GM18868 (cell line): ENCODE data around the gene WWC1.
A peak's percentile ranks its signal among the peaks of the same experiment; 100 is the strongest.

Experiments
- ATAC-seq: cut with Tn5 transposase; IDR thresholded peaks from one replicate; pipeline ENCODE4 v1.9.1; 2021; ENCODE audit warnings: mild to moderate bottlenecking, moderate library complexity; ENCODE audit not compliant: unreplicated experiment

WWC1 gene

DNA sequence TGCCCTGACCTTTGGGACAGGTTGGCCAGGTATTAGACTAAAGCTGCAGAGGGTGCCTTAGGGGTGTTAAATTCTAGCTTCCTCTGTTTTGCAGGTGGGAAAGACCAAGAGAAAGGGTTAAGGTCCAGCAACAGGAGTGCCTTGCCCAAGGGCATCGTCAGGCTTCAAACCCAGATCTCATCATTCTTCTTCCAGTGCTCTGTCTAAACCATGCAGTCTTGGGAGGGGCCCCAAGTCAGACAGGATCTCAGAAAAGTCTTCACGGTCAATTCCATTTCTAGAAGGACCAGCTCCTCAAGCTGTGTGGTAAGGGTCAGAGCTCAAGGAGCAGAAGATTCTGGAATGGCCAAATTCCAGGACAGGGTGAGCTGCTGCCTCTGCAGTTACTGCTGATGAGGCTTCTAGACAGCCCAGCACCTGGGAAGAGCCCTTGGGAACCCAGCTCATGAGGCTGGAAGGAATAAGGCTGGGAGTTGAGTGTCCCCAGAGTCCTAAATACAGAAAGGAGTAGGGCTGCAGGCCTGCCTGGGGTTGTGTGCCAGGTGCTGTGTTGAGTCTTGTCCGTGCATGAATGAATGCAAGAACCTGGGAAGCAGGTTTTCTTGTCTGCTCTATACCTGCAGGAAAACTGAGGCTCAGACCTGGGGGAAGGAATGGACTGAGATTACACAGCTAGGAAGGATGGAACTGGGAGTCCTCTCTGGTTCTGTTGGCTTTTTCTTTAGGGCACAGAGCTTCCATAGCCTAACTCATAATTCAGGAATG lies 69.3 kb downstream of the WWC1 start:
- ATAC-seq = no peak

DNA sequence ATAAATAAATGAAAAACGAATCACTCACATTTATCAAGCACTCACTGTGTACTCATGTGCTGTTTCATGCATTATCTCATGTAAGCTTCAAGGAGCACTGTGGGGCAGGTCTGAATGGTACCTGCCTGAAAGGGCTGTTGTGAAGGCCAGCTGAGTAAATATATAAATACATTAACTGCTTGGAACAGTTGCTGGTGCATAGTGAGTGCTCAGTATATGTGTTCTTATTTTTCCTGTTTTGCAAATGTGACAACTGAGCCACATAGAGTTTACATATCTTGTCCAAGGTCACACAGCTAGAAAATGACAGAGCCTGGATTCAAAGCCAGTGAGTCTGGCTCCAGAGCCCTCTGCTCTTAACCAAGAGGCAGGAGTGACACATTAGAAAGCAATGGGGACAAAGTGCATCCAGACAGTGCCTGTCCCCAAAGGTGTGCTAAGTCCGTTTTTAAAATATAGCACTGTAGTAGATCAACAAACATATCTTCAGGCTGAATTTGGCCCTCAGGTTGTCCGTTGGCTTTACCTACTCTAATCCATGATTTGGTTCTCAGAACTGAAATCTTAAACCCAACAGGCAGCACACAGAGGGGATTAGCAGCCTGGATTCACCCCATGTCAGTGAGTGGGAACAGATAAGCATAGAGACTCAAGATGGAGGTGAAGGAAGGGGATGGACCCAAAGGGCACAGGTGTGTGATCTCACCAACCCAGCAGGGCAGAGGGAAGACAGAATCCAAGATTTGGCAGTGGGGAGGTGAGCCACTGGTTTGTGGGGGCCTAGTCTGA lies 70.8 kb downstream of the WWC1 start:
- no peak for ATAC-seq

DNA sequence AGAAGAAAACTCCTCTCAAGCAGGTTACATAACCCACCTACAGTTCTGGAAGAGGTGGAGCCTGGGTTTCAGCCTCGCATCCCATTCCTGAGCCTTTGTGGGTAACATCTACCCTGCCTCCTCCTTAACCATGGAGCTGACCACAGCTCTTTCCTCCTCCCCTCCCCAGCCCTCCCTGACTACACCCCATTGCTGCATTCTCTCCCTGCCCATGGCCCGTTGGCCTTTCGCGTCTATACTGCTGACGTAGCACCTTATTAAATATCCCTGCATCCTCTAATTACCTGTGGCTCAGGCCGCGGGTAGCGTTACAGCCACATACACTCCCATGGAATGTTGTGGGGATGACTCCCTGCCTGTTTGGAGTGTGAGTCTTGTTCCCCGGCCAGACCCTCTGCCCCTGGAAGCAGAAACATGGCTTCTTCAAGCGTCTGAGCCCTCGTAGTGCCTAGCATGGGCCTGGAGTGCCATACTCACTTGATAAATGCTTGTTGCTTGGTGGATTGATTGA lies 72.8 kb downstream of the WWC1 start:
- no peak for ATAC-seq

DNA sequence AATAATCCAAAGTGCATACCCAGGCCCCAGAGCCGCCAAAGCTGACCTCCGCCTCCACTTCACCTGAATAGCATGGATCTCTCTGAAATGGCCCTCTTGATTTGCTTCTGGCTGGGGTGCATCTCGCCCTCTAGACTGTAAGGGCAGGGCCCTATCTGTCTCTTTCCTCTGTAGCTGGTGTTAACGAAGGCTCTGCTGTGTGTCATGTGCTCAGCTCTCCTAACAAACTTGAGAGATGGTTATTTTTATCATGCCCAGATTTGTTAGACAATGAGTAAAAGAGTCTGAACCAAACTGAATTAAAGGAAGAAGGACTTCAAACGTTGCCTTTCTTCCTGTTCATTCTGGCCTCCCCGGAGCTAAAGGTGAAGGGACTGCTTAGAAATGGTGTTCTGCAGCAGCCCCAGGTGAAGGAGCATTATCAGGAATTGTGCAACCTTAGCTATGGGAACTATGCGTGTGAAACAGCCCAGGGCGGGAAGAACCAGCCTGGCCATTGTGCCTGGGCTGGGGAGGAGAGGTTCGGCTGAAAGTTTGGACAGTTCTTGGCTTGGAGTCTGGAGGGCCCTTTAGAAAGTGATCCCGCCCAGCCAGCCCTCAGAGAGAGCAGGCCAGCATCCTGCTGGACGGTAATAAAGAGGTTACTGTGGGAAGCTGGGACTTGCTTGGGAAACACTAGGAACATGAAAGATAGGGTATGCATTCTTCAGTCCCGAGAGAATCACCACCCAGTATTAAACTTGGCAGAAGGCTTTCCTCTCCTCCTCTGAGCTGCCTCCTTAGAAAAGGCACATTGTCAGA lies 73.5 kb downstream of the WWC1 start:
- ATAC-seq = no peak

DNA sequence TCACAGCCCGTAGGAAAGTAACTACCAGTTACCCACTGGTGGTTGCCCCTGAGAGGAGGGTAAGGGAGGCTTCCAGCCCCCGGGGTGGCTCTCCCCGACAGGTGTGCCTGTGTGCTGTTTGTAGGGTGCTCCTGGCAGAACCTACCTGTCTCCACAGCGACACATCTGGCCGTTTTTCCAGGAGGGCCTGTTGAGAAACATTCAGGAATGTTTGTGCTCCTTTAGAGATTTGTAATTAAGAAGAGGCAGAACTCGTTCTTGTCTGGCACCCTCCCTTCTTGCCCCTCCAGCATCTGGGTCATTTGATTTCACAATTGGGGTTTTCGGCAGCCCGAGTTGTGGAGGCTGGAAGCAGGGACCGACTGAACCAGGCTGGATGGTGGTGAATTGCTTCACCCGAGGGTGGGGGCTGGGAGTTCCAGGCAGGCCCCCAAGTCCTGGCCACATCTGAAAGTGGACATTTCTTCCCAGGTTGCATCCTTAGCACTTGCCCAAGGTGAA lies 74.2 kb downstream of the WWC1 start:
- no peak for ATAC-seq

DNA sequence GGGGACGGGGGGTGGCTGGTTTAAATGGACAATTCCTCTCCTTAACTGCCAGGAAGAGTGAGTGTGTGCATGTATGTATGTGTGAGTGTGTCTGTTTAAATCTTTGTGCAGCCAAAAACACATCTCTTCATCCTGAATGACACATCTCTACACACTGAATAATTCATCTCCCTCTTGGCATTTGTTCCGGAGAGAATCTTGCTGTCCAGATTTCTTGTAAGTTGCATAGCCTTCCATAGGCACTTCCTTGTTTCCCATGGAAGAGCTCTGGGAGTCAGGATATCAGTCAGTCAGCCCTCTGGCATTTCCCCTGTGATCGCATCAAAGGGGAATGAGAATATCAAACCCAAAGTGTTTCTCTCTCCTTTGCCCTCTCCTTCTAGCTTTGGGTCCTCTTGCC lies 74.7 kb downstream of the WWC1 start:
- ATAC-seq = no peak

DNA sequence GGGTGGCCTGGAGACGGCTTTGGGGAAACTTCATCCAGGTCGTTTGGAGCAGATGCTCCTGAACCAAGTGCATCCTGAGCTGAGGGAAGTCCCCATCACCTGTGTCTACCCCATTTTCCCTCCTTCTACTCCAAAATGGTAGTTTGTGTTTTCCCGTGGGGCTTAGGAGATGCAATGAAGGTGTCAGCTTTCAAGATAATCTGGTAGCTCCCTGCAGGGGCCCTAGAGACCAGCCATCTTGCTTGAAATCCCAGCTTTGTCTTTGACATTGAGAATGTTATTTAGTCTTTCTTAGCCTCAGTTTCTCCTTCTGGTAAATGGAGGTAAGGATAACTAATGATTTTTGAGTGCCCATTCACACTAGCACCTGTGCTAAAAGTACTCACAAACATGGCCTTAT lies 77.4 kb downstream of the WWC1 start:
- ATAC-seq = no peak

DNA sequence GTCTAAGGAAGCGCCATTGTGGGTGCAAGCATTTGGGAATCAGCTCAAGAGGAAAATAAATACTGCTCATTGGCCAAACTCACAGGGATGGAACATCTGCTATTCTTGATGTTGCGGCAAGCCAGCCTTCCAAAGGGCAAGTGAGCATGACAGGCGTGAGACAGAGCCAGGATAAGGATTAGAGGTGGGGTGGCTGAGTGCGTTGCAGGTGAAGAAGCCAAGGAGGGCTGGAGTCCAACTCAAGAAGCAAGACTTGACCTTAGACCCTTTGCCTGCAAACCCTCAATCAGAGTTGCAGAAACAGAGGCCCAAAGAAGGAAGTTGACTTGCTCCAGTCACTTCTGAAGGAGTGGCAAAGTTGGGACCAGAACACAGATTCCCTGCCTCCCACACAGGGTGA lies 79.4 kb downstream of the WWC1 start:
- no peak for ATAC-seq

DNA sequence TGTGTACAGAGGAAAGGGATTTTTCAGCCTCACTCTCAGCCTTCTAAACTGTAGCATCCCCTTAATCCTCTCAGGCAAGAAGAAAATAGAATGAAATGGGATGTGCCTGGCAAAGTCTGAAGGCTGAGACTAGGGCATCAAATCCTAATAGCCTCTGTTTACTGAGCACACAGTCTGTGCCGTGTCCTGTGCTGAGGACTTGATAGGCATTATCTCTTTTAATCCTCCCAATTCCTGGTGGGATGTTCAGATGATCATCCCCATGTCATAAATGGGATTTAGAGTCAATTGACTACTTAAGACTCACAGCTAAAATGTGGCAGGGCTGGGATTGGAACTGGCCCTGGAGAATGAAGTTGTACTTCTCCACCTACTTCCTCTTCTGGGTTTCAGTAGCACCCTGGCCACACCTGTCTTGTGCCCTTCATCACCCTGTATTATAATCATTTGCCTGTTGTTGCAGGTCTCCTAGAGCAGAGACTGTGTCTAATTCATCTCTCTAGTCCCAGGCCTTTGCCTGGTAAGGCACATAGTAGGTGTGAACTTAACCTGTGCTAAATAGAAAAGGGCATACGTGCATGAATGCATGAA lies 81.0 kb downstream of the WWC1 start:
- peak; percentile 92 for ATAC-seq

DNA sequence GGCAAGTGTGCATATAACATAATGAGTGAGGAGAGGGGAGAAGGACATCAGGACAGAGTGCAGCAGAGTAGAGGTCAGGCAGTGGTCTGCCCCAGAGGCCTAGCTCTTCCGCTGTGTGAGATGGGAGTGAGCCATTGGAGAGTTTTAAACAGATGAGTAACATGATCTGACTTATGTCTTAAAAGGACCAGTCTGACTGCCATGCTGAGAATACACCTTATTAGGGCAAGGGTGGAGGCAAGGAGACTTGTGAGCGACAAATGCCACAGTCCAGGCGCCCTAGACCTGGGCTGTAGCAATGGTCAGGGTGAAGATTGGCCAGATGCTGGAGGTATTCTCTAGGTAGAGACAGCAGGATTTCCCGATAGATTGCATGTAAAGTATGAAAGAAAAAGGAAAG lies 83.1 kb downstream of the WWC1 start:
- no peak for ATAC-seq

DNA sequence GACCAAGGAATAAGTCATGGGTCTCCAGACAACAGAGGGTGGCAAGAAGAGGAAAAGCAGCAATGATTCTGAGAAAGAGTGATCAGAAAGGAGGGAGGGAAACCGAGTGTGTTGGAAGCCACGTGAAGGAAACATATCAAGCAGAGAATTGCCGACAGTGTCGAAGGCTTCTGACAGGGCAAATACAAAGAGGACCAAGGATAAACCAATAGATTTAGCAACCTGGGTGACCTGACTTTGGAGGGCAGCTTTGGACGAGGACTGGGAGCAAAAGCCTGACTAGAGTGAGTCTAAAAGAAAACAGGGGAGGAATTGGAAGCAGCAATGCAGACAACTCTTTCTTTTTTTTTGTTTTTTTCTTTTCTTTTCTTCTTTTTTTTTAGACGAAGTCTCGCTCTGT lies 83.8 kb downstream of the WWC1 start:
- no peak for ATAC-seq

DNA sequence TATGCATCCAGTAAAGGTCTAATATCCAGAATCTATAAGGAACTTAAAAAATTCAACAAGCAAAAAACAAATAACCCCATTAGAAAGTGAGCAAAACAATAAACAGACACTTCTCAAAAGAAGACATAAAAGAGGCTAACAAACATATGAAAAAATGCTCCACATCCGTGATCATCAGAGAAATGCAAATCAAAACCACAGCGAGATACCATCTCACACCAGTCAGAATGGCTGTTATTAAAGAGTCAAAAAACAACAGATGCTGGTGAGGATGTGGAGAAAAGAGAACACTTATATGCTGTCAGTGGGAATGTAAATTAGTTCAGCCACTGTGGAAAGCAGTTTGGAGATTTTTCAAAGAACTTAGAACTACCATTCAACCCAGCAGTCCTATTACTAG lies 86.1 kb downstream of the WWC1 start:
- no peak for ATAC-seq

DNA sequence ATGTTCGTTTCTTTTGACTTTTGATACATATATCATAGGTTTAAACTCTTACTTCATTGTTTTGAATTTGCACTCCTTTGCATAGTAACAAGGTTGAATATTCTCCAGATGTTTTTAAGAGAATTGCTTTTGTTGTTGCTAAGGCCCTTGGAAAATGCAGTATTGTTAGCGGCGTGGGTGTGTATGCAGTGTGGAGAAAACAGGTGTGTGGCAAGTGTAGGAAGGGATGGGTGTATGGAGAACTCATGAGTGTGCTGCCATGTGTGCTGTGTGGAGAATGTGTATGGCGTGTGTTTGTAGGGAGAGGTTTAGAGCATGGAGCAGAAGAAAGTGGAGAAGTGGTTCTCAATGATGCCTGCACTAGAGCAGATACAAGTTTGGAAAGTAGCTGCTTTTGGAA lies 87.3 kb downstream of the WWC1 start:
- ATAC-seq = no peak

DNA sequence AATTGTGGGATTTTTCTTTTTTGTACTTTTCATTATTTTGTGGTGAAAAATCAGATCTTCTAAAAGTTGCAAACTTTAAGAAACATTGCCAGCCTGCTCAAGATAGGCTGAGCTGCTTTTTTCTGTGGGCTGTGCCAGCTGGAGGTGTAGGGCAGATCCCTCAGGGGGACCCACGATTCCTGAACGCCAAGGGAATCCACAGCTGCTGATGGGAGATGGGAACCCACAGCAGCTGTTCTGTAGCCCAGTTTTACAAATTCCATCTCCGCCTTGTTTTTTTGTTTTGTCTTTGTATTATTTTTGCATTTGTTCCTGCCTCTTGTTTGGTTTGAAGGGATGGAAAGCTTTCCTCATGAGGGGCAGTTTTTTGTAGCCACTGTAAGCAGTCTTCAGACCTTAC lies 91.0 kb downstream of the WWC1 start:
- ATAC-seq = no peak

DNA sequence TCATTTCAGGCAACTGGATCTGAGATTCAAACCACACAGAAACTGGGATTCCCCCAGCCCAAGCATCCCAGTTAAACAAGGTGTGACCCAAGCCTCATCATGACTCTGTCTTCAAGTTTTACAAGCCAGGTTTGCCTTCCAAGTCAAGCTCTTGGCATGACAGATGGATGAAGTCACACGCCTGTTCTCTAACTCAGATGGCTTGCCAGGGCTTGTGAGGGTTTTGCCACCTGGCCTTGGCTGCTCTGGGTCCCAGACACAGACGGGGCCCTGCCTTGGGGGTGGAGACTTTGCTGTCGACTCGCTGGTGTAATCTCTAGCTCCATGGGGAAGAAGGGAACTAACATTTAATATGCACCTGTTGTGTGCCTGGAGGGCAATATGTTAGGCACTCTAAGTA lies 99.0 kb downstream of the WWC1 start:
- no peak for ATAC-seq

DNA sequence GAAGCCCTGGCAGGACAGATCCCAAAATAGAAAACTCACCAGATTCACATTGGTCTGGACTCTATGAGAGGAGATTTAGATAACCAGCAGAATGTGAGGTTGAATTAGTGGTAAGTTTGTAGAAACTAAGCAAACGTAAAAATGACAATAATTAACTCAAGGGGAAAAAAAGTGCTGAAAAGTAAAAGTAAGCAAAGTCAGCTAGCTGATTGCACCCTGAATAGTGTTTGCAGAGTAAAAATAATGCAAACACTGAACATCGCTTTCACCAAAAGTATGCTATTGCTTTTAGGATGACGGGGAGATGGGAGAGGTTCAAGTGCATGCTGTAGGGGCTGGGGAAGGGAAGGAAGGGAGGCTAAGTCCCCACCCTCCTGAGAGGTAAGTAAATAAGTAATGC lies 102.3 kb downstream of the WWC1 start:
- no peak for ATAC-seq

DNA sequence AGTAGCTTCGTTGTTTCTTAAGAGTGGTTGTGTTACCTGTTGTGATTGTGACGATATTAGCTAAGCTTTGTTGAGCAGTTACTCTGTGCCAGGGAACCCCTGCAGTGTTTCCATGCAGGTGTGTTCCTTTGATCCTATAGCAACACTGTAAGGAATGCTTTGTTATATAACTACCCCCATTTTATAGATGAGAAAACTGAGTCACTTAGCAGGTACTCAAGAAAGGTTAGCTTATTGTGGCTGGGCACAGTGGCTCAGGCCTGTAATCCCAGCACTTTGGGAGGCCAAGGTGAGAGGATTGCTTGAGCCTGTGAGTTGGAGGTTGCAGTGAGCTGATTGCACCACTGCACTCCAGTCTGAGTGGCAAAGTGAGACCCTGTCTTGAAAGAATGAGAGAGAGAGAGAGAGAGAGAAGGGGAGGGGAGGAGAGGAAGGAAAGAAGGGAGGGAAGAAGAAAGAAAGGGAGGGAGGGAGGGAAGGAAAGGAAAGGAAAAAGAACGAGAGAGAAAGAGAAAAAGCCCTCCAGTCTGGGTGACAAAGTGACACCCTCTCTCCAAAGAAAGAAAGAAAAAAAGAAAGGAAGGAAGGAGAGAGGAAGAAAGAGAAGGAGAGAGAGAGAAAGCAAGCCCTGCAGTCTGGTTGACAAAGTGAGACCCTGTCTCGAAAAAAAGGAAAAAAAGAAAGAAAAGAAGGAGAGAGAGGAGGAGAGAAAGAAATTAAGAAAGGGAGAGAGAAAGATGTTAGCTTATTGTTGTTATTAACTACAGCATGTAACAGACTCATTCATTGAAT lies 109.2 kb downstream of the WWC1 start:
- ATAC-seq = no peak

DNA sequence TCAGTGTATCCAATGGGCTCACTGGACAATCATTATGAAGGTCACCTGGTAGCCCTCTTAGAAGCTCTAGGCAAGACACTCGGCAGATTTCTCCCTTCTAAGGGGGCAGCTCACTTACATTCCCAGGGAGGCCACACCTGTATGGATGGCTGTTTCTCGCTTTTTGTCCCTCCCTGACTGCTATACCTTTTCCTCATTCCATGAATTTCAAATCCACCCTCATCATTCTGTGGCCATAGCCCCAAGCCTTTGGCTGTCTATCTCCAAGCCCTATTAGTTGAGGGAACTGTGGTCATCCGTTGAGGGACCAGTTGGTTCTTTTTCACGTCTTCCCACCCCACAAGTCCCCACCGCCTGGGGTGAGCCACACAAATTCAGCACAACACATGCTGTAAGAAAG lies 109.8 kb downstream of the WWC1 start:
- no peak for ATAC-seq

DNA sequence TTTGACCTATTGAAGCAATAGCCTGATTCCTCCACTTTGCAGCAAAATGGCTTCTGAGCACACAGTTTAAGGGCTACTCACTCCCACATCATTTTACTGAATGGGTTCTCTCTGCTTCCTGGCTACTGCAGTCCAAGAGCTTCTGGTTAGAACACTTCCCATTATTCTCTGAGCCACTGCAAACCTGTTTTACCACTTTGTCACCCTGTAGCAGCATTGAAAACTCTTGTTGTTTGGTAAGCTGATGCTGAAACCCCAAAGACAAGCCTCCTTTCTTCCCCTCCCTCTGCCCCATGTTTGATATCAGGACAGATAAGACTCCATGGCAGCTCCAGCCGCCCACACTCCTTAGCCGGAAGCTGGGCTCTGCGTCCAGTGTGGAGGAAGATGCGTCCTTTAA lies 110.4 kb downstream of the WWC1 start:
- no peak for ATAC-seq

DNA sequence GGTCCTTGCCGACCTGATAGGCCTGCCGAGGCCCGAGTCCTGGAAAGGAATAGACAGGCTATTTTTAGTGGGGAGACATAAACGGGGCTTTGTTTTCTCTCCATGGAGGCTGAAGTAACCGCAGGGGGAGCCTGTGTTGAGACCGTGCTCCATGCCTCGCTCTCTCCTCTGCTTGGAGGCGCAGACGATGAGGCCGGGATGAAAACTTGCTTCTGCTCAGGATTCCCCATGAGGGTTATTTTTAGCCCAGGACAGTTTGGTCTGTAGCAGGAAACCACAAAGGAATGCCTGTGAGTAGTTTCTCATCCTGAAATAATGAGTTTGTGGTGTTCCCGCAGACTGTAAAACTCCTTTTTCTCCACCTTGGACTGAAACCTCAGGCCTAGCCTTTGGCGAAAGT lies 112.9 kb downstream of the WWC1 start:
- no peak for ATAC-seq
